Subcutaneous adipose tissue (tissue), 4 donors: ENCODE data around the gene DBF4B. TPM values are rescaled to one million over a fixed set of nuclear protein-coding genes. Genes with fewer than 3 reads are reported as not detected.

Source experiments
- CTCF ChIP-seq: fragments of 450-650 bp; IDR thresholded peaks from one replicate; pipeline ENCODE4 v1.5.1; 2016; ENCODE audit warnings: low read depth, mild to moderate bottlenecking, control low read depth, antibody characterized with exemption, moderate library complexity
- total RNA-seq, 4 donors: library from RNA; depleted of rRNA; stranded (reverse); fragments of >200 nt; gene quantifications; one replicate each; pipeline ENCODE4 v1.1.0, GENCODE V29; 2016

Gene DBF4B
- total RNA-seq, 4 donors from 2014 or later: 2.4 to 5.9 (median 4.5) TPM

DNA sequence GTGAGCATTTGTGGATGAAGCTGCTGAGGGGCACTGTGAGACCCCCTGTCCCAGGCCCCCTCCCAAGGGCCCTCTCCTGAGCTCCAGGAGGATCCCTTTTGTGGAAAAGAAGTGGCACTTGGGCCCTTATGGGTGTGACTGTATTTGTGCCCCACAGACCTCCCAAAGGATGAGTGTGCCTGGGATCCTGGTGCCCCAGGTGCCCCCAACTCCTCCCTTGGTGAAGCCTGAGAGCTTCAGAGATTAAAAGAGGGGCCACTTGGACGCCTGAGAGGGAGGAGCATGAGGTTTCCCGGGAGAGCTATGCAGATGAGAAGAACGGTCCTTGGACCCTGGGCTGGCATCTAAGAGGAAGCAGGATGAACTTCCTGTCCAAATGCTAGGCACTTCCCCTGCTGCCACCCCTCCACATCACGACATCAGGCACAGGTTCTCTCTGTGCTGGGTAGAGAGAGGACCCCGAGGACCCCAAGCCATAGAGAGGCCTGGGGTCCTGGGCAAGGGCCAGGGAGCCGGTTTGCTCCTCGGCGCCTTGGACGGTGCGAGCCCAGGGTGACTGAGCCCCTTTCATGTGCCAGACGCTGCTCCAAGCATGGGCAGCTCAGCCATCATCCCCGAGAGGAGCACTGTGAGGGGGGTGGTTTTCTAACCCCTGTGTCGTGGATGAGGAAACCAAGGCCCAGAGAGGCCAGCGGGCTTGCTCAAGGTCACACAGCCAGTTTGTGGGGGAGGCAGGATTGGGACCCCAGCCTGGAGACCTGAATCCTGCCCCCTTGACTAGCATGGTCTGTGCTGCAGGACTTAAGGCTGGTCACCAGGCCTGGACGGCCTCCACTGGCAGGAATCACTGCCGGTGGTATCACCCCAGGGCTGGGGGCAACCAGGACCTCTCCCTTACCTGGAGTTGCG, 44.7 kb downstream of the DBF4B start:
- no peak for TF ChIP-seq CTCF

GRCh38 chr17:44754276-44754675, 45.8 kb downstream of the DBF4B start:
- TF ChIP-seq CTCF: no peak

GRCh38 chr17:44757045-44757917, 48.8 kb downstream of the DBF4B start:
- TF ChIP-seq CTCF: no peak

- no peak for TF ChIP-seq CTCF
Observed at GRCh38 chr17:44757918-44758413, 49.5 kb downstream of the DBF4B start.

GRCh38 chr17:44758414-44759085, 50.1 kb downstream of the DBF4B start, which contains the start of gene ADAM11:
Gene ADAM11, plus strand, starts transcription at chr17:44758988. Its CDS starts 212 bp downstream, at chr17:44759200.
- no peak for TF ChIP-seq CTCF

DNA sequence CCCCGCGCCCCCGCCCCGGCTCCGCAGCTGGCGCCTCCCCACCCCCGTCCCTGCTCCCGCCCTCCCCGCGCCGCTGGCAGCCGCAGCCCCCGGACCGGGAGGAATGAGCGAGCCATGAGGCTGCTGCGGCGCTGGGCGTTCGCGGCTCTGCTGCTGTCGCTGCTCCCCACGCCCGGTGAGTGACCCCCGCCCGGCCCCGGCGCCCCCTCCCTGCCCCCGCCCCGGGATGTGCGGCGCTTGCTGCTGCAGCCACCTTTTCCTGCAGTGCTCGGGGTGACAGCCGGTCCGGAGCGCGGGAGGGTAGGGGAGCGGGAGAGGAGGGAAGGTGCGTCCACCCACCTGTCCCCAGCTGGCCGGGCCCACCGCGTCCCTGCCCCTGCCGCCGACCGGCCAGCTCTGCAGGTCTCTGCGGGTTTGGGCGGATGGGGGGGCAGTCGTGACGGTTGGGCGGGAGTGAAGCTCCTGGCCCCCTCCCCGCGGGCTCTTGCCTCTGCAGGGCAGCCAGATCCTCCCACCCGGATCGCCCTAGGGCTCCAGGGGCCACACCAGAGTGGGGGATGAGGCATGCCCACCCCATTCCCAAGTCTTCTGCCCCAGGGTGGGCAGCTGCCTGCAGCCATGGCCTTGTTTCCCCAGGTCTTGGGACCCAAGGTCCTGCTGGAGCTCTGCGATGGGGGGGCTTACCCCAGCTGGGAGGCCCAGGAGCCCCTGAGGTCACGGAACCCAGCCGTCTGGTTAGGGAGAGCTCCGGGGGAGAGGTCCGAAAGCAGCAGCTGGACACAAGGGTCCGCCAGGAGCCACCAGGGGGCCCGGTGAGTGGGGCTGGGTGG, 50.8 kb downstream of the DBF4B start:
- no peak for TF ChIP-seq CTCF
